ENCODE results near the gene MBD2.

GRCh38 chr18:54257015-54257414 is 32.5 kb upstream of the MBD2 start:
- TF ChIP-seq CTCF (IDR thresholded peaks at IDR 0.05; ENCODE audit: insufficient read depth, low read length, poor library complexity, severe bottlenecking) (no peak), EZH2phosphoT487 (conservative IDR thresholded peaks at IDR 0.05; ENCODE audit: low read length) (no peak)
